Germinal center (tissue), 1 donor: ENCODE data around the gene SND1.

ENCODE experiments used
- DNase-seq: peaks from one replicate; pipeline ENCODE4 v3.0.0; 2012; ENCODE audit warnings: mixed read lengths, low spot score

The SND1 gene

DNA sequence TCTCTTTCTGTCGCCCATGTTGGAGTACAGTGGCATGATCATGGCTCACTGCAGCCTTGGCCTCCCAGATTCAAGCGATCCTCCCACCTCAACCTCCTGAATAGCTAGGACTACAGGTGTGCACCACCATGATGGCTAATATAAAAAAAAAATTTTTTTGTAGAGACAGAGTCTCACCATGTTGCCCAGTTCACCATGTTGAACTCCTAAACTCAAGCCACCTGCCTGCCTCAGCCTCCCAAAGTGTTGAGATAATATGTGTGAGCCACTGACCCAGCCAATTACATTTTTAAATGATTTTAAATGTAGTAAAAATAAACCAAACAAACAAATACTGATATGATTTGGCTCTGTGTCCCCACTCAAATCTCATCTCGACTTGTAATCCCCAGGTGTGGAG lies 487.4 kb downstream of the SND1 start:
- DNase-seq: no peak

- no peak for DNase-seq
Measured at GRCh38 chr7:128141683-128142195, 489.7 kb downstream of the SND1 start.
